Karpas-422 (cell line): Measurements from ENCODE around the gene GRAP2. TPM values are rescaled to one million over a fixed set of nuclear protein-coding genes. Genes with fewer than 3 reads are reported as not detected.

Source experiments
- DNase-seq: peaks from one replicate; pipeline ENCODE4 v3.0.0-alpha.2; 2015
- H2AFZ ChIP-seq: fragments of 200-600 bp; sonication (generic); 2 replicates; pipeline ENCODE4 v1.6.1; 2014; ENCODE audit warnings: antibody characterized with exemption, low read length, mixed read lengths
- H3K27ac ChIP-seq: fragments of 200-600 bp; sonication (generic); 2 replicates; pipeline ENCODE4 v1.5.1; 2014; ENCODE audit warnings: mild to moderate bottlenecking, low read length, moderate library complexity
- H3K27me3 ChIP-seq: fragments of 200-600 bp; sonication (generic); 2 replicates; pipeline ENCODE4 v1.6.1; 2014; ENCODE audit warnings: low read length, mixed read lengths
- H3K36me3 ChIP-seq: fragments of 200-600 bp; sonication (generic); 2 replicates; pipeline ENCODE4 v1.6.1; 2014; ENCODE audit warnings: low read length, mixed read lengths; ENCODE audit not compliant: insufficient read depth
- H3K4me1 ChIP-seq: fragments of 200-600 bp; sonication (generic); 2 replicates; pipeline ENCODE4 v1.6.1; 2014; ENCODE audit warnings: mild to moderate bottlenecking, low read length, mixed read lengths
- H3K4me2 ChIP-seq: fragments of 200-600 bp; sonication (generic); 2 replicates; pipeline ENCODE4 v1.6.1; 2014; ENCODE audit warnings: low read length, low read depth, mild to moderate bottlenecking; ENCODE audit not compliant: poor library complexity, severe bottlenecking
- H3K4me3 ChIP-seq: fragments of 200-600 bp; sonication (generic); 2 replicates; pipeline ENCODE4 v1.5.1; 2014; ENCODE audit warnings: mild to moderate bottlenecking, antibody characterized with exemption, low read length, mixed read lengths
- H3K79me2 ChIP-seq: fragments of 200-600 bp; sonication (generic); 2 replicates; pipeline ENCODE4 v1.6.1; 2014; ENCODE audit warnings: mild to moderate bottlenecking, low read length, mixed read lengths
- H3K9ac ChIP-seq: fragments of 200-600 bp; sonication (generic); 2 replicates; pipeline ENCODE4 v1.6.0; 2014; ENCODE audit warnings: low read length
- H3K9me2 ChIP-seq: fragments of 200-600 bp; sonication (generic), shearing (Covaris generic); replicated peaks from 2 replicates; pipeline ENCODE4 v1.6.0; 2014; ENCODE audit warnings: mild to moderate bottlenecking, low read length, moderate library complexity; ENCODE audit not compliant: insufficient read depth
- H3K9me3 ChIP-seq: fragments of 300-700, 200-600 bp; sonication (generic); 2 replicates; pipeline ENCODE4 v1.6.1; 2014; ENCODE audit warnings: low read length, mixed read lengths
- H4K20me1 ChIP-seq: fragments of 200-600 bp; sonication (generic); 2 replicates; pipeline ENCODE4 v1.6.1; 2014; ENCODE audit warnings: mild to moderate bottlenecking, antibody characterized with exemption, low read length, low read depth; ENCODE audit not compliant: insufficient read depth
- total RNA-seq: library from RNA; depleted of rRNA; stranded (reverse); fragments of >200 nt; shearing (Covaris generic); gene quantifications from 2 replicates; pipeline ENCODE4 v1.2.3, GENCODE V29; 2014; ENCODE audit warnings: low replicate concordance

Gene GRAP2
- total RNA-seq, 1 experiment from 2014 or later: not detected

DNA sequence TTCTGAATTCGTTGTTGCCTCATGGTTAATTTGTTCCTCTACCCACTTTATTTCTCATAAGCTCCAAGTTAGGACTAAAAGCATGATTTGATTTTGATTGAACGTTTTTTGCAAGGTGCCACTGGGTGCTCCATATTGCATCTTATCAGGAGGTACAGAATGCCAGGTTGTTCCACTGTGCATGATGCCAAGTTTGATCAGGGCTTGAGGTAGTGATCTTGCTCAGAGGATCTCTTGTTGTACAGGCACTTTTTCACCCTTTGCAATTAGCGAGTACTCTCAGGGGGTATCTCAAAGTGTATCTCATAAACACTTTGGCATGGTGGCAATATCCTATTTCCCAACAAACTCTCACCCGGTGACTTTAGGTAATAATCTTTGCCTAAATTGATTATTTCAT is 4.0 kb downstream of the GRAP2 start:
- H3K27ac ChIP-seq: no peak overlapping the region
- no peak overlapping the region for H3K4me3 ChIP-seq
- H3K79me2 ChIP-seq: no peaks in the 10 kb centered on the region
- no peak overlapping the region for H3K9ac ChIP-seq
- no peaks in the 10 kb centered on the region for H3K36me3 ChIP-seq
- peaks cover 13% of the 10 kb centered on the region for H3K4me1 ChIP-seq
- no peaks in the 10 kb centered on the region for H3K27me3 ChIP-seq
- no peaks in the 10 kb centered on the region for H3K9me3 ChIP-seq
- no peak for DNase-seq
- H3K9me2 ChIP-seq: no peaks in the 10 kb centered on the region
- H4K20me1 ChIP-seq: no peaks in the 10 kb centered on the region
- H3K4me2 ChIP-seq: no peak overlapping the region
- no peak overlapping the region for H2AFZ ChIP-seq

DNA sequence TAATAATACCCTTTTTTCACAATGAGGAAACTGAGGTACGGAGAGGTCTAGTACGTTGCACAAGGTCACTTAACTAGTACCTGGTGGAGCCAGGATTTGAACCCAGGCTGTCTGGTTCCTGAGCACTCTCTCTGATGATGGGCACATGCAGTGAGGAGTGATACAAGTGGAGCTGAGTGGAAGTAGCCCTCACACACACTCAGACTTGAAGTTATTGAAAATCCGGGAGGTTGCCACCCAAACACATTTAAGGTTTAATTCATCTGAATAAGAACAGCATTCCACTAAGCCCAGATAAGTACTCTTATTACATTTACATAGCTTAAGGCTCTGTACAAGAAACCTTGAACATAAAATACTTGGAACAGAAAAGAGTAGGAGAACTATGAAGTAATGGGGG is 4.8 kb downstream of the GRAP2 start:
- H3K4me3 ChIP-seq: no peak overlapping the region
- H3K9me2 ChIP-seq: no peaks in the 10 kb centered on the region
- H3K9me3 ChIP-seq: no peaks in the 10 kb centered on the region
- no peak overlapping the region for H3K4me2 ChIP-seq
- no peaks in the 10 kb centered on the region for H3K79me2 ChIP-seq
- no peaks in the 10 kb centered on the region for H4K20me1 ChIP-seq
- no peaks in the 10 kb centered on the region for H3K36me3 ChIP-seq
- H3K4me1 ChIP-seq: peaks cover 5% of the 10 kb centered on the region
- H3K9ac ChIP-seq: no peak overlapping the region
- no peaks in the 10 kb centered on the region for H3K27me3 ChIP-seq
- no peak overlapping the region for H2AFZ ChIP-seq
- H3K27ac ChIP-seq: no peak overlapping the region
- DNase-seq: no peak

DNA sequence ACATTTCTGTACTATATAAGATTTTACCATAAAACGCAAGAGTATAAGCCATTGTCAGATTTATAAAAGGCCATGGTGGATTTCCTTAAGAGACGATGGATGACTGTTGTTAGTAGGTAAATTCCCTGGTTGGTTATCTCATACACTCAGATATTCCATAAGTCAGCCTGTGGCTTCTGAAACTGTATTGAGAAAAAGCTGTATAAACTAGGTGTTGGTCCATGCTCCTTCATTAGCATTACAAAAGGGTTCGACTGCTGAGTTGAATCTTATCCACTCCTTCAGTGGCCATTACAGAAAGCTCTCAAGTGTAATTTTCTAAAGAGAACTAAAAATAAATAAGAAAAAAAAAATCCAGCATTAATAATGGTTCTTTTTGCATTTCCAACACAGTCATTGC is 5.3 kb downstream of the GRAP2 start:
- H4K20me1 ChIP-seq: no peaks in the 10 kb centered on the region
- H3K4me3 ChIP-seq: no peak overlapping the region
- no peaks in the 10 kb centered on the region for H3K27me3 ChIP-seq
- no peak overlapping the region for H3K4me2 ChIP-seq
- H3K4me1 ChIP-seq: no peaks in the 10 kb centered on the region; the same call in 1 of the 2 replicates
- H3K9ac ChIP-seq: no peak overlapping the region
- no peaks in the 10 kb centered on the region for H3K36me3 ChIP-seq
- H3K79me2 ChIP-seq: no peaks in the 10 kb centered on the region
- H3K27ac ChIP-seq: no peak overlapping the region
- no peak overlapping the region for H2AFZ ChIP-seq
- H3K9me3 ChIP-seq: no peaks in the 10 kb centered on the region
- no peaks in the 10 kb centered on the region for H3K9me2 ChIP-seq
- no peak for DNase-seq

DNA sequence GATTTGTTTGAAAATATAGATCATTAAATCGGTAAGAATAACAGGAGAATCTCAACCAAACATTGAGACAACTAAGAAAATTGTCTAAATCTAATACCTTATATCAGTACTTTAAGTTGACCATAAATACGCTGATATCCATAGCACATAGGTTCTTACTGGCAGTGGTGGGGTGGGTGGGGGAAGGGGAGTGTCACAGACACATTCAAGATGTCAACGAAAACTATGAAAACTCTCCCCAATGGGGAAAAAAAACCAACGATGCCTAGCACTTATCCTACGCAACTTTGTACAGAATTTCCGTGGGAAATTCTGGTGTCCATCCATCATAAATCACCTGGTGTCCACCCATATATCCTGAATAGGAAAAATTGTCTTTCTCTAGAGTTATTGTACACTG is 6.2 kb downstream of the GRAP2 start:
- Histone ChIP-seq H3K4me3 (no peak overlapping the region), H4K20me1 (no peaks in the 10 kb centered on the region), H3K9ac (no peak overlapping the region), H3K27me3 (no peaks in the 10 kb centered on the region), H3K36me3 (no peaks in the 10 kb centered on the region), H3K4me2 (no peak overlapping the region), H3K9me3 (no peaks in the 10 kb centered on the region), H3K9me2 (no peaks in the 10 kb centered on the region), H3K79me2 (no peaks in the 10 kb centered on the region), H3K4me1 (no peaks in the 10 kb centered on the region), H2AFZ (no peak overlapping the region), H3K27ac (no peak overlapping the region)
- DNase-seq: no peak

DNA sequence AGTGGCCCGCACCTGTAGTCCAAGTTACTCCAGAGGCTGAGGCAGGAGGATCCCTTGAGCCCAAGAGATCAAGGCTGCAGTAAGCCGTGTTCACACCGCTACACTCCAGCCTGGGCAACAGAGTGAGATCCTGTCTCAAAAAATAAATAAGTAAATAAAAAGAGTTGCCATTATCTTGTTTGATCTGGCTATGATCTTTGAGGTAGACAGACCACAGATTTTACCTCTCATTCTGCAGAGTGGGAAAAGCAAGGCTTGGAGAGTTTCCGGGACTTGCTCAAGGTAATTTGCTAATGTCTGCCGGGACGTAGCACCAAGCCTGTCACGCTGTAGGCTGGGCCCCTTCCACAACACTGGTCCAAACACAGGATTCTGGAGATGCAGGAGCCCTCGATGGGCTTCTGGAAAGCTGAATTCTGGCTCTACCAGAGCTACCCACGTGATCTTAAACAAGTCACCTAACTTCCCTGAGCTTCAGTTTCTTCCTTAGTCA is 6.8 kb downstream of the GRAP2 start:
- Histone ChIP-seq H3K4me2 (no peak overlapping the region), H3K36me3 (no peaks in the 10 kb centered on the region)

DNA sequence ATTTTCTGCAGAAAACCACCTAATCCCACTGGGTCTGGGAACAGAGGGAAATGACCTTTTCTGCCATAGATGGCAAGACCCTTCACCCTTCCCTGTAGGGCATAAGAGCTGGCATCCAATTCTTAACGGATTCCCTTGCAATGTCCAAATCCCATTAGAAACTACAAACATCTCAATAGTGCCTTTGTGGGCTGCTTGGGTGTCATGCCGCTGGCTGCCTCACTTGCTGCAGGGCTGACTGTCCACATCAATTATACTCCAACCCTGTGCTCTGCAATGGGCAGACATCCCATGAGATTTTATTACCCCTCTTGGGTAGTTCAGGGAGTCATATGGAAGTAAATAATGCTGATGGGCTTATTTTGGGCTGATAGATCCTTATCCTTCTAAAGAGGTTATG is 7.3 kb downstream of the GRAP2 start:
- no peaks in the 10 kb centered on the region for H3K9me3 ChIP-seq
- H3K27me3 ChIP-seq: no peaks in the 10 kb centered on the region
- no peak overlapping the region for H3K4me2 ChIP-seq
- no peaks in the 10 kb centered on the region for H3K79me2 ChIP-seq
- no peak overlapping the region for H3K4me3 ChIP-seq
- no peak overlapping the region for H2AFZ ChIP-seq
- H3K9ac ChIP-seq: no peak overlapping the region
- H3K9me2 ChIP-seq: no peaks in the 10 kb centered on the region
- H3K27ac ChIP-seq: no peak overlapping the region
- H3K36me3 ChIP-seq: no peaks in the 10 kb centered on the region
- no peaks in the 10 kb centered on the region for H3K4me1 ChIP-seq
- no peak for DNase-seq
- H4K20me1 ChIP-seq: no peaks in the 10 kb centered on the region

More for the DNA sequence above, 6.8 kb downstream of the GRAP2 start:
- no peaks in the 10 kb centered on the region for H3K27me3 ChIP-seq
- no peak overlapping the region for H3K9ac ChIP-seq
- H3K9me3 ChIP-seq: no peaks in the 10 kb centered on the region
- no peaks in the 10 kb centered on the region for H3K79me2 ChIP-seq
- H2AFZ ChIP-seq: no peak overlapping the region
- no peak overlapping the region for H3K27ac ChIP-seq
- DNase-seq: no peak
- H3K9me2 ChIP-seq: no peaks in the 10 kb centered on the region
- no peak overlapping the region for H3K4me3 ChIP-seq
- H3K4me1 ChIP-seq: no peaks in the 10 kb centered on the region
- H4K20me1 ChIP-seq: no peaks in the 10 kb centered on the region

DNA sequence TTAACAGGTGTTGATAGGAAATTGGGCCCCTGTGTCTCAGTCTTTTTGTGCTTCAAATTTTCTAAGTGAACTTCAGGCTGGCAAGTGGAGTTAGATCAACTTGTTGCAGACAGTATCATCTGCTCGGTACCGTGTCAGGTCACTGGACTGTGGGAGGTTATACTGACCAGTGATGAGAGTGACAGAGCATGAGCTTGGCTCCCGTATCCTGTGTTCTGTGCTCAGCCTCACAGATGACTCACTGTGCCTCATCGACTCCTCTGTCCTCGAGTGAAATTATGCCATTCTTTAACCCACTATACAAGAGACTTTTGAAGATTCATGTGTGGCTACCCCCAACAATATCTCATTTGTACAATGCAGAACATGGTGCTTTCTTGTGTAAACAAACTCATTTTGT is 7.9 kb downstream of the GRAP2 start:
- no peak overlapping the region for H3K27ac ChIP-seq
- H3K79me2 ChIP-seq: no peaks in the 10 kb centered on the region
- no peak for DNase-seq
- H3K36me3 ChIP-seq: no peaks in the 10 kb centered on the region
- no peak overlapping the region for H2AFZ ChIP-seq
- no peaks in the 10 kb centered on the region for H3K27me3 ChIP-seq
- no peak overlapping the region for H3K9ac ChIP-seq
- H3K9me2 ChIP-seq: no peaks in the 10 kb centered on the region
- no peaks in the 10 kb centered on the region for H4K20me1 ChIP-seq
- H3K4me1 ChIP-seq: no peaks in the 10 kb centered on the region
- no peak overlapping the region for H3K4me2 ChIP-seq
- H3K9me3 ChIP-seq: no peaks in the 10 kb centered on the region
- no peak overlapping the region for H3K4me3 ChIP-seq

DNA sequence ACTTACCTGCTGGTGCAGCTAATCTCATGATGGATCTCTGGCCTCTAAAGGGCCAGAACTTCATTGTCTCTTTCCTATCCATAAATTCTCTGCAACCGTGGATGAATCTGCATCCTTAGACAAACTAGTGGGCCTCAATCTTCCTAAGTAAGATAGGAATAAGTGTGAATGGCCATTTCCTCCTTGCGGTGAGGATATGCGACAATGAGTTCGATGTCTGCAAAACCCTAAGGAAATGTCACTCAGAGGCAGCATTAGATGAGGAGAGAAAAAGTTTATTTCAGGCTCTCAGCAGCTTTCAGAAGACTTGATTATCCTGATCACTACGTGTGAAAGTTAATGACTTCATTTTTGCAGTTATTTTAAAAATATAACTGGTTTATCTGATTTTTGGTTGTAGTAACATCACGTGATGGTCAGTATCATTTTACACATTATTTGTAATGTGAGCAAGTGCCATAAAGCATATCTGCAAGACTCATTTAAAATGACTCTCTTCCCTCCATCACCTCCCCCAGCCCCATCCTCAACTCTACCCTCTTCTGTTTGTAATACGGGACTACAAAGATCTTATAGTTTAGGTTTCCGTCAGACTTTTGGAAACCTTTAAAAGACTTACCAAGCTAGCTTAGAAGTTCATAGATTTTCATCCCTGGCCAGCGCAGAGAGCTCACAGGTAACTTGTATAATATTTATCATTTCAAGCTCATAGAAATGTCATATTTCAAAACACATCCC is 10.2 kb downstream of the GRAP2 start:
- H3K4me1 ChIP-seq: no peaks in the 10 kb centered on the region
- no peak overlapping the region for H3K4me3 ChIP-seq
- H3K27me3 ChIP-seq: no peaks in the 10 kb centered on the region
- no peak overlapping the region for H3K4me2 ChIP-seq
- H4K20me1 ChIP-seq: no peaks in the 10 kb centered on the region
- H2AFZ ChIP-seq: no peak overlapping the region
- no peak overlapping the region for H3K27ac ChIP-seq
- no peak for DNase-seq
- H3K9me2 ChIP-seq: no peaks in the 10 kb centered on the region
- no peaks in the 10 kb centered on the region for H3K9me3 ChIP-seq
- H3K36me3 ChIP-seq: no peaks in the 10 kb centered on the region
- H3K9ac ChIP-seq: no peak overlapping the region
- no peaks in the 10 kb centered on the region for H3K79me2 ChIP-seq
